Measurements from ENCODE around the gene AK8.

Gene AK8

GRCh38 chr9:132753593-132753880 is 124.5 kb downstream of the AK8 start:
- no peak for DNase-seq
- no peaks in the 10 kb centered on the region for H3K27me3 ChIP-seq (ENCODE audit: insufficient read depth, low read depth, severe bottlenecking)
- TF ChIP-seq, protein P1, sequence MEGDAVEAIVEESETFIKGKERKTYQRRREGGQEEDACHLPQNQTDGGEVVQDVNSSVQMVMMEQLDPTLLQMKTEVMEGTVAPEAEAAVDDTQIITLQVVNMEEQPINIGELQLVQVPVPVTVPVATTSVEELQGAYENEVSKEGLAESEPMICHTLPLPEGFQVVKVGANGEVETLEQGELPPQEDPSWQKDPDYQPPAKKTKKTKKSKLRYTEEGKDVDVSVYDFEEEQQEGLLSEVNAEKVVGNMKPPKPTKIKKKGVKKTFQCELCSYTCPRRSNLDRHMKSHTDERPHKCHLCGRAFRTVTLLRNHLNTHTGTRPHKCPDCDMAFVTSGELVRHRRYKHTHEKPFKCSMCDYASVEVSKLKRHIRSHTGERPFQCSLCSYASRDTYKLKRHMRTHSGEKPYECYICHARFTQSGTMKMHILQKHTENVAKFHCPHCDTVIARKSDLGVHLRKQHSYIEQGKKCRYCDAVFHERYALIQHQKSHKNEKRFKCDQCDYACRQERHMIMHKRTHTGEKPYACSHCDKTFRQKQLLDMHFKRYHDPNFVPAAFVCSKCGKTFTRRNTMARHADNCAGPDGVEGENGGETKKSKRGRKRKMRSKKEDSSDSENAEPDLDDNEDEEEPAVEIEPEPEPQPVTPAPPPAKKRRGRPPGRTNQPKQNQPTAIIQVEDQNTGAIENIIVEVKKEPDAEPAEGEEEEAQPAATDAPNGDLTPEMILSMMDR (IDR thresholded peaks at IDR 0.05; ENCODE audit: low read depth, low read length), result no peak
- H3K27ac ChIP-seq, result no peak overlapping the region
- no peaks in the 10 kb centered on the region for H3K36me3 ChIP-seq
- H3K9me3 ChIP-seq (ENCODE audit: severe bottlenecking), result no peaks in the 10 kb centered on the region
- no peak overlapping the region for H3K4me3 ChIP-seq (ENCODE audit: low read depth, low read length)

DNA sequence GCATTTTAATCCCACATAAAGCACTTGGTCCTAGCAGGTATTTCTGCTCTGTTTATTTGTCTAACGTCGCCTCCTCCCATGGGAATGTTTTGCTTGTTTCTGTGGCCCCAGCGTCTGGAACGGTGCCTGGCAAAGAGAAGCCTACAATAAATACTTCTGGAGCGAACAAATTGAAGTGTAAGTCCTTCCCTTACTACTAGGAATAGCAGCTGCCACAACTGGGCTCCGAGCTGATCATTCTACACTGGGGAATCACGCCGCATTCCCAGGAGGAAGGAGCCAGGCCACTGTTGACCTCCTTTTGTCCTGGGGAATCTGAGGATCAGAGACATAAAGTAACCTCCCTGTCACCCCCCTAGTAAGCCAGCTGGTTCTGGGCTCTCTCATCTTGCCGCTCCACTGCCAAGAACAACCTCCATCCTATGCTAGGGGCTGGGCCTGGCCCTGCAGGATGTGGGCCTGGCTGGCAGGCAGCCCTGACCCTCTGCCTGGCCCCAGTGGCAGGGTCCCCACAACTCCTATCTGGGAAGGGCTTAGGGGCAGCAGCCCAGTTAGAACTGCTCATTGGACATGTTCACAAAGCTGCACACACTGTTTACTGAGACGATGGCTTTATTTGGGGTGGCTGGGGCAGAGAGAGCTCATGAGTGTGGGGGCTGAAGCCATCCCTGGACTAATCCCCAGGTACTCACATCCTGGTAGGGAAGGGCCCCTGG is 125.0 kb downstream of the AK8 start:
- Histone ChIP-seq H3K27me3 (ENCODE audit: insufficient read depth, low read depth, severe bottlenecking) (no peaks in the 10 kb centered on the region), H3K27ac (no peak overlapping the region), H3K4me3 (ENCODE audit: low read depth, low read length) (no peak overlapping the region), H3K36me3 (no peaks in the 10 kb centered on the region), H3K9me3 (ENCODE audit: severe bottlenecking) (no peaks in the 10 kb centered on the region)
- TF ChIP-seq, protein P1 (IDR thresholded peaks at IDR 0.05; ENCODE audit: low read depth, low read length), result no peak
- no peak for DNase-seq

DNA sequence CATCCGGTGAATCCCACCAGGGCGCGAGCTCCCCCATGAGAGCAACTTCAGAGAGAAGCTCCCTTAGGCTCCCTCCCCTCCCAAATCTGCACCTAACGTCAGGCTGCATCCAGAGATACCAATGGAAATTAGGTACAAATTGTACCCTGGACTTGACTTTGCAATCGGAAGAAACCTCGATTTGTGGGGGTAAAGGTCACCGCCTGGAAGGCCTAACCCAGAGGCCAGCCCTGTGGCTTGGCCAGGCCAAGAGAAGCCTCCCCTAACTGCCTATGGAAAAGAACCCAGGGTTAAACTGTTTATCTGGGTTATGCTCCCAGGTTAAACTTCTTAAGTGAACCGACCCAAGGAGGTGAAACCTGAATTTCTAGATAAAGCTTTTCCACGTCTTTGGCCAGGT is 127.4 kb downstream of the AK8 start:
- H3K9me3 ChIP-seq (ENCODE audit: severe bottlenecking), result no peaks in the 10 kb centered on the region
- no peaks in the 10 kb centered on the region for H3K36me3 ChIP-seq
- H3K27ac ChIP-seq, result no peak overlapping the region
- TF ChIP-seq, protein P1 (IDR thresholded peaks at IDR 0.05; ENCODE audit: low read depth, low read length), result no peak
- no peaks in the 10 kb centered on the region for H3K27me3 ChIP-seq (ENCODE audit: insufficient read depth, low read depth, severe bottlenecking)
- DNase-seq, result no peak
- no peak overlapping the region for H3K4me3 ChIP-seq (ENCODE audit: low read depth, low read length)

DNA sequence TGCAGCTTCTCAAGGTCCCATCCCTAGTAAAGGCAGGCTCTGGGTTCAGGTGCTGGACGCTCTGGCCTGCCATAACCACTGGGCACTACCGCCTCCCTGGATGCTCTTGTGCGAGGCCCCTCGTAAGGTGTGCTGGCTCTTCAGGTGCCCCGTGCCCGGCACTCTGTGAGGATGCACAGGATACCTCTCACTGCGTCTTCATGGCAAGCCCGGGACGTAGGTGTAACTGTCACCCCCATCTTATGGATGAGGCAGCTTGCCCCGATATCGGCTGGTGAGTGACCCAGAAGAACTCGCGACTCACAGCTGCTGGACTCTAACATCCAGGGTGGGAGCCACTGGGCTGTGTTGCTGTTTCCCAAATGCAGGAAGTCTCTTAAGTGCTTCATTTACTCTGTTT is 128.8 kb downstream of the AK8 start:
- H3K36me3 ChIP-seq, result no peaks in the 10 kb centered on the region
- no peaks in the 10 kb centered on the region for H3K9me3 ChIP-seq (ENCODE audit: severe bottlenecking)
- DNase-seq, result no peak
- no peak overlapping the region for H3K4me3 ChIP-seq (ENCODE audit: low read depth, low read length)
- H3K27me3 ChIP-seq (ENCODE audit: insufficient read depth, low read depth, severe bottlenecking), result no peaks in the 10 kb centered on the region
- TF ChIP-seq, protein P1 (IDR thresholded peaks at IDR 0.05; ENCODE audit: low read depth, low read length), result no peak
- H3K27ac ChIP-seq, result no peak overlapping the region

GRCh38 chr9:132748450-132748849 is 129.6 kb downstream of the AK8 start:
- DNase-seq, result no peak
- Histone ChIP-seq H3K4me3 (ENCODE audit: low read depth, low read length) (no peak overlapping the region), H3K27me3 (ENCODE audit: insufficient read depth, low read depth, severe bottlenecking) (no peaks in the 10 kb centered on the region), H3K9me3 (ENCODE audit: severe bottlenecking) (no peaks in the 10 kb centered on the region), H3K36me3 (no peaks in the 10 kb centered on the region), H3K27ac (no peak overlapping the region)
- TF ChIP-seq, protein P1 (IDR thresholded peaks at IDR 0.05; ENCODE audit: low read depth, low read length), result no peak
